Sigmoid colon (tissue), 4 donors: ENCODE results near the gene PDGFRA.

Experiments used
- EP300 ChIP-seq, 4 donors: sonication (generic); formaldehyde crosslinking; IDR thresholded peaks; one replicate each; pipeline ENCODE4 v1.6.1; 2017; ENCODE audit warnings: antibody characterized with exemption in 4 of 4
- POLR2A ChIP-seq, 2 donors: fragments of 450-650 bp; IDR thresholded peaks; one replicate each; pipeline ENCODE4 v1.6.1; 2016; ENCODE audit warnings: antibody characterized with exemption in 2 of 2, mild to moderate bottlenecking in 2 of 2, moderate library complexity in 2 of 2
- POLR2AphosphoS5 ChIP-seq, 4 donors: sonication (generic); formaldehyde crosslinking; IDR thresholded peaks; one replicate each; pipeline ENCODE4 v1.6.1; 2017; ENCODE audit warnings: antibody characterized with exemption in 4 of 4
- TF ChIP-seq, protein P1 (sequence below), 4 experiments: fragments of 450-650 bp in 3 of 4; fragments of 200-600 bp in 1 of 4; IDR thresholded peaks; one replicate each; pipeline ENCODE4 v1.5.1; 2016 to 2019; ENCODE audit warnings: antibody characterized with exemption in 4 of 4, mild to moderate bottlenecking in 3 of 4, moderate library complexity in 2 of 4

DNA sequence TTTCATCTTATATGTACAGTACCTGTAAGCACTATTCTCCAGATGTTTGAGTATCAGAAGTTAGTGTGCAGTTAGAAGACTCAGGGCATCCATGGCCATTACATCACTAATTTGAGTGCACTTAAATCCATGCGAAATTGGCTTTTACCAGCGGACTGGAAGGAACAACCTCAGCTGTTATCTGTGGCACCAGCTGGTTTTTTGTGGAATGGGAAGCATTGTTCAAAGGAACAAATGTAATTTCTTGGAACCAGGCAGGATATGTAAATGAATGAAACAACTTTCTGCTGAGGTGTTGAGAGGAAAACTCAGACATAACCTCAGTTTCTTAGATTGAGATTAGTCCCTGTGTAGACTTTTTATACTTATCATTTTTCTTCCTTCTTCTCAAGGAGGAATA is 60.2 kb downstream of the PDGFRA start:
- TF ChIP-seq EP300 (IDR thresholded peaks at IDR 0.05) (no peak), POLR2AphosphoS5 (IDR thresholded peaks at IDR 0.05) (no peak), POLR2A (IDR thresholded peaks at IDR 0.05) (no peak)
- TF ChIP-seq, protein P1, sequence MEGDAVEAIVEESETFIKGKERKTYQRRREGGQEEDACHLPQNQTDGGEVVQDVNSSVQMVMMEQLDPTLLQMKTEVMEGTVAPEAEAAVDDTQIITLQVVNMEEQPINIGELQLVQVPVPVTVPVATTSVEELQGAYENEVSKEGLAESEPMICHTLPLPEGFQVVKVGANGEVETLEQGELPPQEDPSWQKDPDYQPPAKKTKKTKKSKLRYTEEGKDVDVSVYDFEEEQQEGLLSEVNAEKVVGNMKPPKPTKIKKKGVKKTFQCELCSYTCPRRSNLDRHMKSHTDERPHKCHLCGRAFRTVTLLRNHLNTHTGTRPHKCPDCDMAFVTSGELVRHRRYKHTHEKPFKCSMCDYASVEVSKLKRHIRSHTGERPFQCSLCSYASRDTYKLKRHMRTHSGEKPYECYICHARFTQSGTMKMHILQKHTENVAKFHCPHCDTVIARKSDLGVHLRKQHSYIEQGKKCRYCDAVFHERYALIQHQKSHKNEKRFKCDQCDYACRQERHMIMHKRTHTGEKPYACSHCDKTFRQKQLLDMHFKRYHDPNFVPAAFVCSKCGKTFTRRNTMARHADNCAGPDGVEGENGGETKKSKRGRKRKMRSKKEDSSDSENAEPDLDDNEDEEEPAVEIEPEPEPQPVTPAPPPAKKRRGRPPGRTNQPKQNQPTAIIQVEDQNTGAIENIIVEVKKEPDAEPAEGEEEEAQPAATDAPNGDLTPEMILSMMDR (IDR thresholded peaks at IDR 0.05), result no peak
